ENCODE measurements around the gene SKIDA1. TPM values are rescaled to one million over a fixed set of nuclear protein-coding genes. Genes with fewer than 3 reads are reported as not detected.
"Not testable (repeated sequence)": the region's sequence is repeated elsewhere in the genome, so short reads cannot be mapped to it uniquely, and the experiment has no call there.

The SKIDA1 gene
- total RNA-seq (0.85 TPM), polyA plus RNA-seq (0.73 TPM)
- long read RNA-seq, donor 1 = 0 reads
- long read RNA-seq, donor 2 = 0 reads
- long read RNA-seq, donor 3 = 0 reads
- long read RNA-seq, donor 4 = 0 reads
- long read RNA-seq, donor 5 = 0 reads
- long read RNA-seq, donor 6 = 0 reads
- long read RNA-seq, donor 7, partial matches to known transcripts = 8 of 8 reads
- long read RNA-seq, donor 7, other reads (novel, unspliced or antisense) = 0 of 8 reads
- long read RNA-seq, donor 8 = 0 reads
- long read RNA-seq, donor 9 = 0 reads
- long read RNA-seq, donor 10 = 0 reads

- H3K9me3 ChIP-seq (ENCODE audit: control insufficient read depth in 2 of 2, insufficient read depth in 1 of 2, low read length in 1 of 2) = no peaks in the 10 kb centered on the region
- peak in 4 of 9 donors; percentile 73 to 90 (median 75) for DNase-seq (ENCODE audit: low read depth in 6 of 9, low spot score in 9 of 9)
- H3K4me3 ChIP-seq (ENCODE audit: low read length in 2 of 2) = peak within 1 kb of the TSS; percentile 64 to 96
- peaks cover 6 to 20% of the 10 kb centered on the region in 2 donors for H3K4me1 ChIP-seq (ENCODE audit: control insufficient read depth in 2 of 2, insufficient read depth in 2 of 2, low read length in 2 of 2)
- no peaks in the 10 kb centered on the region for H3K36me3 ChIP-seq (ENCODE audit: control insufficient read depth in 2 of 2, insufficient read depth in 2 of 2, low read length in 1 of 2)
- peak within 1 kb of the TSS; percentile 95 to 96 for H3K27ac ChIP-seq (ENCODE audit: low read depth in 1 of 2, low read length in 1 of 2)
- WGBS = 1% methylated on average over 64 of the region's 64 CpGs
- H3K27me3 ChIP-seq (ENCODE audit: control insufficient read depth in 2 of 2, insufficient read depth in 1 of 2, low read length in 1 of 2) = peaks cover 5 to 10% of the 10 kb centered on the region in 2 donors
Measured at GRCh38 chr10:21525367-21526187, at the start of gene SKIDA1. Gene SKIDA1 (minus strand): TSS chr10:21525682. CDS start chr10:21517822, 7,860 bp downstream.

- H3K27me3 ChIP-seq (ENCODE audit: control insufficient read depth in 2 of 2, insufficient read depth in 1 of 2, low read length in 1 of 2); H3K36me3 ChIP-seq (ENCODE audit: control insufficient read depth in 2 of 2, insufficient read depth in 2 of 2, low read length in 1 of 2); H3K9me3 ChIP-seq (ENCODE audit: control insufficient read depth in 2 of 2, insufficient read depth in 1 of 2, low read length in 1 of 2); H3K4me3 ChIP-seq (ENCODE audit: low read length in 2 of 2); DNase-seq (ENCODE audit: low read depth in 6 of 9, low spot score in 9 of 9); H3K27ac ChIP-seq (ENCODE audit: low read depth in 1 of 2, low read length in 1 of 2); H3K4me1 ChIP-seq (ENCODE audit: control insufficient read depth in 2 of 2, insufficient read depth in 2 of 2, low read length in 2 of 2): not testable (repeated sequence)
- 99% methylated on average over 2 of the region's 2 CpGs for WGBS
Measured at GRCh38 chr10:21574514-21574913, 49.0 kb upstream of the SKIDA1 start.

GRCh38 chr10:21572578-21572977 lies 47.1 kb upstream of the SKIDA1 start:
- Histone ChIP-seq H3K4me3 (ENCODE audit: low read length in 2 of 2) (no peak overlapping the region), H3K27me3 (ENCODE audit: control insufficient read depth in 2 of 2, insufficient read depth in 1 of 2, low read length in 1 of 2) (no peaks in the 10 kb centered on the region), H3K4me1 (ENCODE audit: control insufficient read depth in 2 of 2, insufficient read depth in 2 of 2, low read length in 2 of 2) (no peaks in the 10 kb centered on the region), H3K9me3 (ENCODE audit: control insufficient read depth in 2 of 2, insufficient read depth in 1 of 2, low read length in 1 of 2) (no peaks in the 10 kb centered on the region), H3K36me3 (ENCODE audit: control insufficient read depth in 2 of 2, insufficient read depth in 2 of 2, low read length in 1 of 2) (peaks cover 0 to 6% of the 10 kb centered on the region in 2 donors), H3K27ac (ENCODE audit: low read depth in 1 of 2, low read length in 1 of 2) (no peak overlapping the region)
- 94% methylated on average over 3 of the region's 3 CpGs for WGBS
- DNase-seq (ENCODE audit: low read depth in 6 of 9, low spot score in 9 of 9) = no peak

GRCh38 chr10:21570761-21571521 lies 45.5 kb upstream of the SKIDA1 start:
- Histone ChIP-seq H3K27ac (ENCODE audit: low read depth in 1 of 2, low read length in 1 of 2) (no peak overlapping the region), H3K4me1 (ENCODE audit: control insufficient read depth in 2 of 2, insufficient read depth in 2 of 2, low read length in 2 of 2) (no peaks in the 10 kb centered on the region)
- WGBS = 96% methylated on average over 3 of the region's 3 CpGs

GRCh38 chr10:21558984-21559383 lies 33.5 kb upstream of the SKIDA1 start:
- not testable (repeated sequence) for H3K27ac ChIP-seq (ENCODE audit: low read depth in 1 of 2, low read length in 1 of 2); H3K4me3 ChIP-seq (ENCODE audit: low read length in 2 of 2); H3K27me3 ChIP-seq (ENCODE audit: control insufficient read depth in 2 of 2, insufficient read depth in 1 of 2, low read length in 1 of 2); H3K4me1 ChIP-seq (ENCODE audit: control insufficient read depth in 2 of 2, insufficient read depth in 2 of 2, low read length in 2 of 2); DNase-seq (ENCODE audit: low read depth in 6 of 9, low spot score in 9 of 9); H3K9me3 ChIP-seq (ENCODE audit: control insufficient read depth in 2 of 2, insufficient read depth in 1 of 2, low read length in 1 of 2)
- peaks cover 34 to 51% of the 10 kb centered on the region in 2 donors for H3K36me3 ChIP-seq (ENCODE audit: control insufficient read depth in 2 of 2, insufficient read depth in 2 of 2, low read length in 1 of 2)
- WGBS = 99% methylated on average over 7 of the region's 7 CpGs

More at GRCh38 chr10:21570761-21571521, 45.5 kb upstream of the SKIDA1 start:
- no peaks in the 10 kb centered on the region for H3K9me3 ChIP-seq (ENCODE audit: control insufficient read depth in 2 of 2, insufficient read depth in 1 of 2, low read length in 1 of 2)
- DNase-seq (ENCODE audit: low read depth in 6 of 9, low spot score in 9 of 9) = no peak
- H3K36me3 ChIP-seq (ENCODE audit: control insufficient read depth in 2 of 2, insufficient read depth in 2 of 2, low read length in 1 of 2) = peaks cover 4 to 11% of the 10 kb centered on the region in 2 donors
- no peaks in the 10 kb centered on the region for H3K27me3 ChIP-seq (ENCODE audit: control insufficient read depth in 2 of 2, insufficient read depth in 1 of 2, low read length in 1 of 2)
- H3K4me3 ChIP-seq (ENCODE audit: low read length in 2 of 2) = no peak overlapping the region

GRCh38 chr10:21556527-21556926 lies 31.0 kb upstream of the SKIDA1 start:
- 96% methylated on average over 8 of the region's 8 CpGs for WGBS
- Histone ChIP-seq H3K27me3 (ENCODE audit: control insufficient read depth in 2 of 2, insufficient read depth in 1 of 2, low read length in 1 of 2) (no peaks in the 10 kb centered on the region), H3K9me3 (ENCODE audit: control insufficient read depth in 2 of 2, insufficient read depth in 1 of 2, low read length in 1 of 2) (no peaks in the 10 kb centered on the region), H3K27ac (ENCODE audit: low read depth in 1 of 2, low read length in 1 of 2) (no peak overlapping the region), H3K4me3 (ENCODE audit: low read length in 2 of 2) (no peak overlapping the region), H3K36me3 (ENCODE audit: control insufficient read depth in 2 of 2, insufficient read depth in 2 of 2, low read length in 1 of 2) (peaks cover 40 to 65% of the 10 kb centered on the region in 2 donors), H3K4me1 (ENCODE audit: control insufficient read depth in 2 of 2, insufficient read depth in 2 of 2, low read length in 2 of 2) (no peaks in the 10 kb centered on the region)
- DNase-seq (ENCODE audit: low read depth in 6 of 9, low spot score in 9 of 9) = no peak

GRCh38 chr10:21552638-21553037 lies 27.2 kb upstream of the SKIDA1 start:
- Histone ChIP-seq H3K36me3 (ENCODE audit: control insufficient read depth in 2 of 2, insufficient read depth in 2 of 2, low read length in 1 of 2) (peaks cover 44 to 52% of the 10 kb centered on the region in 2 donors), H3K4me1 (ENCODE audit: control insufficient read depth in 2 of 2, insufficient read depth in 2 of 2, low read length in 2 of 2) (no peaks in the 10 kb centered on the region), H3K9me3 (ENCODE audit: control insufficient read depth in 2 of 2, insufficient read depth in 1 of 2, low read length in 1 of 2) (no peaks in the 10 kb centered on the region), H3K27me3 (ENCODE audit: control insufficient read depth in 2 of 2, insufficient read depth in 1 of 2, low read length in 1 of 2) (no peaks in the 10 kb centered on the region), H3K4me3 (ENCODE audit: low read length in 2 of 2) (no peak overlapping the region), H3K27ac (ENCODE audit: low read depth in 1 of 2, low read length in 1 of 2) (no peak overlapping the region)
- no peak for DNase-seq (ENCODE audit: low read depth in 6 of 9, low spot score in 9 of 9)
- 97% methylated on average over 8 of the region's 8 CpGs for WGBS

GRCh38 chr10:21547246-21547645 lies 21.8 kb upstream of the SKIDA1 start:
- Histone ChIP-seq H3K36me3 (ENCODE audit: control insufficient read depth in 2 of 2, insufficient read depth in 2 of 2, low read length in 1 of 2) (peaks cover 41 to 53% of the 10 kb centered on the region in 2 donors), H3K4me3 (ENCODE audit: low read length in 2 of 2) (no peak overlapping the region), H3K27me3 (ENCODE audit: control insufficient read depth in 2 of 2, insufficient read depth in 1 of 2, low read length in 1 of 2) (no peaks in the 10 kb centered on the region), H3K27ac (ENCODE audit: low read depth in 1 of 2, low read length in 1 of 2) (no peak overlapping the region), H3K9me3 (ENCODE audit: control insufficient read depth in 2 of 2, insufficient read depth in 1 of 2, low read length in 1 of 2) (no peaks in the 10 kb centered on the region), H3K4me1 (ENCODE audit: control insufficient read depth in 2 of 2, insufficient read depth in 2 of 2, low read length in 2 of 2) (no peaks in the 10 kb centered on the region)
- WGBS = 98% methylated on average over 6 of the region's 6 CpGs
- no peak for DNase-seq (ENCODE audit: low read depth in 6 of 9, low spot score in 9 of 9)
